OCI-LY3 (cell line): ENCODE data around the gene L3MBTL4.

Source experiments
- EZH2phosphoT487 ChIP-seq: fragments of 200-600 bp; shearing (Covaris generic); IDR thresholded peaks from 2 replicates; pipeline ENCODE4 v1.6.1; 2018; ENCODE audit warnings: antibody characterized with exemption, mixed run types, low read depth
- TF ChIP-seq, protein P1 (sequence below): fragments of 200-600, 300-600 bp; sonication (generic); IDR thresholded peaks from 2 replicates; pipeline ENCODE4 v1.5.1; 2014; ENCODE audit warnings: antibody characterized with exemption, low read length, low read depth

DNA sequence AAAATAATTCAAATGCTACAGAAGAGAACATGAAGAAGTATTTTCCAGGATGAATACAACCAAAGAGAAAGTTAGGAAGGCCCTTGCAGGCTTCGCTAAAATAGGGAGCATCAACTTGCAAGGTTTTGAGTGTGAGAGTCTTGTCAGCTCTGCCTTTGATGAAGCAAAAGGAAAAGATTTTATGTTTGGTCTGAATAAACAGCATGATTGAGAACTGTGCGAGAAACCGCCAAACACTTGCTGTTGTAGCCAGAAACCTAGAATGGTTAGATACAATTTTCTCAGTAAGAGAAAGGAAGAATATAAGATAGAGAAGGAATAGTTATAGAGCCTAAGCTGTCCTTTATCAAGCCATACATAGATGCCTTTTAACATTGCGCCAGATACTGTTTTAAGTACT lies 163.6 kb downstream of the L3MBTL4 start:
- TF ChIP-seq, protein P1, sequence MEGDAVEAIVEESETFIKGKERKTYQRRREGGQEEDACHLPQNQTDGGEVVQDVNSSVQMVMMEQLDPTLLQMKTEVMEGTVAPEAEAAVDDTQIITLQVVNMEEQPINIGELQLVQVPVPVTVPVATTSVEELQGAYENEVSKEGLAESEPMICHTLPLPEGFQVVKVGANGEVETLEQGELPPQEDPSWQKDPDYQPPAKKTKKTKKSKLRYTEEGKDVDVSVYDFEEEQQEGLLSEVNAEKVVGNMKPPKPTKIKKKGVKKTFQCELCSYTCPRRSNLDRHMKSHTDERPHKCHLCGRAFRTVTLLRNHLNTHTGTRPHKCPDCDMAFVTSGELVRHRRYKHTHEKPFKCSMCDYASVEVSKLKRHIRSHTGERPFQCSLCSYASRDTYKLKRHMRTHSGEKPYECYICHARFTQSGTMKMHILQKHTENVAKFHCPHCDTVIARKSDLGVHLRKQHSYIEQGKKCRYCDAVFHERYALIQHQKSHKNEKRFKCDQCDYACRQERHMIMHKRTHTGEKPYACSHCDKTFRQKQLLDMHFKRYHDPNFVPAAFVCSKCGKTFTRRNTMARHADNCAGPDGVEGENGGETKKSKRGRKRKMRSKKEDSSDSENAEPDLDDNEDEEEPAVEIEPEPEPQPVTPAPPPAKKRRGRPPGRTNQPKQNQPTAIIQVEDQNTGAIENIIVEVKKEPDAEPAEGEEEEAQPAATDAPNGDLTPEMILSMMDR: no peak
- TF ChIP-seq EZH2phosphoT487: no peak
